Transverse colon (tissue), 4 donors: ENCODE measurements around the gene TMEM192. TPM values are rescaled to one million over a fixed set of nuclear protein-coding genes. Genes with fewer than 3 reads are reported as not detected.

Source experiments
- DNase-seq: peaks from one replicate; pipeline ENCODE4 v3.0.0-alpha.2; 2019
- H3K27ac ChIP-seq, 4 donors: fragments of 200-600 bp; sonication (generic); 2 replicates each; pipeline ENCODE4 v1.5.1; 2016 to 2018; ENCODE audit warnings: inconsistent platforms in 4 of 4
- H3K27me3 ChIP-seq: fragments of 200-600 bp; sonication (generic); 2 replicates; pipeline ENCODE4 v1.5.1; 2017; ENCODE audit warnings: inconsistent platforms
- H3K36me3 ChIP-seq, 4 donors: fragments of 200-600 bp; sonication (generic); 2 replicates each; pipeline ENCODE4 v1.5.1; 2017 to 2019; ENCODE audit warnings: inconsistent platforms in 4 of 4
- H3K4me1 ChIP-seq, 4 donors: fragments of 200-600 bp; sonication (generic); 2 replicates each; pipeline ENCODE4 v1.5.1; 2017 to 2020; ENCODE audit warnings: inconsistent platforms in 4 of 4
- H3K4me3 ChIP-seq, 4 donors: fragments of 200-600 bp; sonication (generic); 1 replicate in 1 of 4; 2 replicates in 3 of 4; pipeline versions ENCODE4 v1.5.1 to v1.6.1; 2017 to 2019; ENCODE audit warnings: inconsistent platforms in 4 of 4
- H3K9me3 ChIP-seq, 2 donors: fragments of 200-600 bp; sonication (generic); 2 replicates each; pipeline ENCODE4 v1.5.1; 2017 to 2019; ENCODE audit warnings: inconsistent platforms in 2 of 2
- EP300 ChIP-seq: sonication (generic); formaldehyde crosslinking; IDR thresholded peaks from one replicate; pipeline ENCODE4 v1.6.1; 2017; ENCODE audit warnings: antibody characterized with exemption, low read depth
- POLR2A ChIP-seq: fragments of 450-650 bp; IDR thresholded peaks from one replicate; pipeline ENCODE4 v1.6.1; 2016; ENCODE audit warnings: antibody characterized with exemption, mild to moderate bottlenecking, moderate library complexity
- POLR2AphosphoS5 ChIP-seq, 3 donors: sonication (generic); formaldehyde crosslinking; IDR thresholded peaks; one replicate each; pipeline ENCODE4 v1.6.1; 2016; ENCODE audit warnings: antibody characterized with exemption in 3 of 3
- WGBS, 2 donors: methylation state at CpG; one replicate each; pipeline ENCODE4 v1.1.5; 2018; ENCODE audit warnings: low coverage in 1 of 2; 5-methylcytosine and 5-hydroxymethylcytosine counted together
- in situ Hi-C, 4 donors: fragments of 200-750 bp; cut with MboI; loops; one replicate each; pipeline versions ENCODE4 v1.15.0 to v1.15.1; 2017; ENCODE audit warnings: low sequenced_read_pairs in 3 of 4, low pct_ligation_motif_present in 1 of 4, low pct_unique_long_range_greater_than_20kb in 1 of 4
- intact Hi-C: fragments of 100-400 bp; cut with DNase I; formaldehyde crosslinking; loops from one replicate; pipeline ENCODE4 v1.15.1; 2023; ENCODE audit warnings: low total_unique reads
- total RNA-seq, 4 donors: library from RNA; depleted of rRNA; stranded (reverse); fragments of >200 nt; gene quantifications; one replicate each; pipeline ENCODE4 v1.1.0, GENCODE V29; 2016
- TF ChIP-seq, protein P1 (sequence below), 5 experiments: fragments of 200-600 bp in 3 of 5; fragments of 450-650 bp in 2 of 5; sonication (generic) in 3 of 5; IDR thresholded peaks; 1 replicate in 2 of 5; 2 replicates in 3 of 5; pipeline ENCODE4 v1.5.1; 2016 to 2017; ENCODE audit warnings: antibody characterized with exemption in 5 of 5, inconsistent platforms in 3 of 5, mild to moderate bottlenecking in 2 of 5, moderate library complexity in 1 of 5

The TMEM192 gene
- total RNA-seq, 4 donors from 2014 or later, result 2.4 to 20.3 (median 12.4) TPM

DNA sequence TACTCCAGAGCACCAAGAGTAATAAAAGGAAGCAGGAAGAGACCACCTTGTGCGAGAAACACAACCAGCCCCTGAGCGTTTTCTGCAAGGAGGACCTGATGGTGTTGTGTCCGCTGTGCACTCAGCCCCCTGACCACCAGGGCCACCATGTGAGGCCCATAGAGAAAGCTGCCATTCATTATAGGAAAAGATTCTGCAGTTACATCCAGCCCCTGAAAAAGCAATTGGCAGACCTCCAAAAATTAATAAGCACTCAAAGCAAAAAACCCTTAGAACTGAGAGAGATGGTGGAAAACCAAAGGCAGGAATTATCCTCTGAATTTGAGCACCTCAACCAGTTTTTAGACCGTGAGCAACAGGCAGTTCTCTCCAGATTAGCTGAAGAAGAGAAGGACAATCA lies 53.3 kb downstream of the TMEM192 start:
- H3K4me1 ChIP-seq, result no peaks in the 10 kb centered on the region
- DNase-seq, result no peak
- H3K9me3 ChIP-seq, result no peaks in the 10 kb centered on the region
- in situ Hi-C loops, result no loop called here
- H3K36me3 ChIP-seq, result no peaks in the 10 kb centered on the region
- 68% methylated on average over 4 of the region's 4 CpGs; no CpG with 5 or more reads in 1 of the 2 donors for WGBS, 2 donors
- intact Hi-C loops, result no loop called here
- TF ChIP-seq POLR2A, result no peak
- no peak for TF ChIP-seq POLR2AphosphoS5 (IDR thresholded peaks at IDR 0.05)
- TF ChIP-seq EP300, result no peak
- TF ChIP-seq, protein P1, sequence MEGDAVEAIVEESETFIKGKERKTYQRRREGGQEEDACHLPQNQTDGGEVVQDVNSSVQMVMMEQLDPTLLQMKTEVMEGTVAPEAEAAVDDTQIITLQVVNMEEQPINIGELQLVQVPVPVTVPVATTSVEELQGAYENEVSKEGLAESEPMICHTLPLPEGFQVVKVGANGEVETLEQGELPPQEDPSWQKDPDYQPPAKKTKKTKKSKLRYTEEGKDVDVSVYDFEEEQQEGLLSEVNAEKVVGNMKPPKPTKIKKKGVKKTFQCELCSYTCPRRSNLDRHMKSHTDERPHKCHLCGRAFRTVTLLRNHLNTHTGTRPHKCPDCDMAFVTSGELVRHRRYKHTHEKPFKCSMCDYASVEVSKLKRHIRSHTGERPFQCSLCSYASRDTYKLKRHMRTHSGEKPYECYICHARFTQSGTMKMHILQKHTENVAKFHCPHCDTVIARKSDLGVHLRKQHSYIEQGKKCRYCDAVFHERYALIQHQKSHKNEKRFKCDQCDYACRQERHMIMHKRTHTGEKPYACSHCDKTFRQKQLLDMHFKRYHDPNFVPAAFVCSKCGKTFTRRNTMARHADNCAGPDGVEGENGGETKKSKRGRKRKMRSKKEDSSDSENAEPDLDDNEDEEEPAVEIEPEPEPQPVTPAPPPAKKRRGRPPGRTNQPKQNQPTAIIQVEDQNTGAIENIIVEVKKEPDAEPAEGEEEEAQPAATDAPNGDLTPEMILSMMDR (IDR thresholded peaks at IDR 0.05), result no peak
- no peak overlapping the region for H3K27ac ChIP-seq
- no peak overlapping the region for H3K4me3 ChIP-seq
- H3K27me3 ChIP-seq, result no peaks in the 10 kb centered on the region

DNA sequence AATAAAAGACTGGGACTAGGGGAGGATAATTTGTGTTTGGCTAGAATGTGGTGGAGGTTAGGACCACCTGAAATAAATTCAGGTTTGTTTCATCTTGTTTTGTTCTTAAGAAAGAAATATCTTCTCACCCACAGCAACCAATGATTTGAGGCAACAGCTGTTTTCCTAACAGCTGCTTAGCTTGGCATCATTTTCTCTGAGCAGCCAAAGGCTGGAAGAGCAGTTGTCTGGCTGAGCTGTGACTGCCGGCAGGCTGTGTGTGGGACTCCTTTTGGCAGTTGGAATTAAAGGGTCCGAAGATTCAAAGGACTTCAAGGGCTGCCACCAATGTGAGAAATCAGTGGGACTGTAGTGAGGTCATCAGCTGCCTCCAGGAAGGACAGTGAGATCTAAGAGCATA lies 54.0 kb downstream of the TMEM192 start:
- TF ChIP-seq POLR2AphosphoS5 (IDR thresholded peaks at IDR 0.05) (no peak), POLR2A (no peak), EP300 (no peak)
- TF ChIP-seq, protein P1 (IDR thresholded peaks at IDR 0.05), result no peak
- H3K27me3 ChIP-seq, result no peaks in the 10 kb centered on the region
- H3K36me3 ChIP-seq, result no peaks in the 10 kb centered on the region
- WGBS, 2 donors, result 55 to 70% methylated on average over 2 of the region's 2 CpGs
- no peaks in the 10 kb centered on the region for H3K4me1 ChIP-seq
- no peak overlapping the region for H3K4me3 ChIP-seq
- in situ Hi-C loops (no loop called here), intact Hi-C loops (no loop called here)
- no peak for DNase-seq
- no peaks in the 10 kb centered on the region for H3K9me3 ChIP-seq
- no peak overlapping the region for H3K27ac ChIP-seq

DNA sequence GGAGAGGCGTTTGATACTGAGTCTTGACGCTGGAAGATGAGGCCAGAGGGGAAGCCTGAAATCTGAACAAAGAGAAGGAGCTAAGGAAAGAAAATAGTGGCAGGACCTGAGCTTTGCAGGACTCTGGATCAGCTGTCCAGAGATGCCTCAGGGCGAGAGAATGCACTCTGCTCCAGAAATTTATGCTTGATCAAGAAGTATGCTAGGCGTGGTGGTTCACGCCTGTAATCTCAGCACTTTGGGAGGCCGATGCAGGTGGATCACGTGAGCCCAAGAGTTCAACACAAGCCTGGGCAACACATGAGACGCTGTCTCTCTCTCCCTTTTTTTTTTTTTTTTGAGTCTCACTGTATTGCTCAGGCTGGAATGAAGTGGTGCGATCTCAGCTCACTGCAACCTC lies 57.1 kb downstream of the TMEM192 start:
- TF ChIP-seq POLR2A (no peak), POLR2AphosphoS5 (IDR thresholded peaks at IDR 0.05) (no peak)
- TF ChIP-seq, protein P1 (IDR thresholded peaks at IDR 0.05), result no peak
- intact Hi-C loops, result no loop called here
- in situ Hi-C loops, result no loop called here
- Histone ChIP-seq H3K27me3 (no peaks in the 10 kb centered on the region), H3K9me3 (no peaks in the 10 kb centered on the region), H3K36me3 (no peaks in the 10 kb centered on the region), H3K27ac (no peak overlapping the region), H3K4me3 (no peak overlapping the region), H3K4me1 (no peaks in the 10 kb centered on the region)
- DNase-seq, result no peak
- 83 to 94% methylated on average over 5 to 9 of the region's 9 CpGs for WGBS, 2 donors

DNA sequence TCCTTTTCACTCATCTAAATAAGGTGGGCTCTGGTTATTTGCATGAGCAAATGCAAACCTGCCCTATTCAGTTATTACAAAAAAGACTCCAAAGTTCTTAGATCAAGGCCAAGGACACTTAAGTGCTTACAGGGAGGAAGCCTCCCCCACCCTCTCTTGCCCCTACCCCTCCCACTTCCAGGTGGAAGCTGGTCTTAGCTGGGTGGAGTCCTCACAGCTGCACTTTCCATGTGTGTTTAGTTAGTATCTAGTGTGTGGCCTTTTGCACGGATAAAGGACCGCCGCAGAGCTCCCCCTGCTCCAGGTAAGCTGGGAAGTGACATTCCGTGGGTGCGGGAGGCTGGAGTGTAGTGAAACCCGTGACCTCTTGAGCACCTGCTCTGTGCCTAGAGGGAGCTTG lies 59.0 kb downstream of the TMEM192 start, which contains the start of gene TRIM75:
TRIM75 (plus strand) TSS at position 222 of the 400 bp plus-strand sequence. CDS start 5,282 bp downstream, outside the sequence.
- intact Hi-C loops, result no loop called here
- WGBS, 2 donors, result 62 to 67% methylated on average over 6 of the region's 6 CpGs
- Histone ChIP-seq H3K27ac (no peak within 1 kb of the TSS), H3K4me1 (no peaks in the 10 kb centered on the region), H3K4me3 (no peak within 1 kb of the TSS), H3K36me3 (no peaks in the 10 kb centered on the region), H3K27me3 (no peaks in the 10 kb centered on the region), H3K9me3 (no peaks in the 10 kb centered on the region)
- TF ChIP-seq POLR2AphosphoS5 (IDR thresholded peaks at IDR 0.05) (no peak), POLR2A (no peak), EP300 (no peak)
- TF ChIP-seq, protein P1 (IDR thresholded peaks at IDR 0.05), result no peak
- no peak for DNase-seq
- in situ Hi-C loops, result no loop called here
